Gastroesophageal sphincter (tissue), 4 donors: ENCODE data around the gene ADAMTS12. TPM values are rescaled to one million over a fixed set of nuclear protein-coding genes. Genes with fewer than 3 reads are reported as not detected.

Experiments
- ATAC-seq: fragments of 150-250 bp; one replicate; pipeline ENCODE4 v1.9.1; 2016; ENCODE audit warnings: mild to moderate bottlenecking, moderate library complexity
- H3K27ac ChIP-seq, 4 donors: fragments of 200-600 bp; sonication (generic) in 3 of 4; 1 replicate in 3 of 4; 2 replicates in 1 of 4; pipeline ENCODE4 v1.5.1; 2016 to 2019
- H3K27me3 ChIP-seq: fragments of 200-600 bp; sonication (generic); one replicate; pipeline ENCODE4 v1.5.1; 2019
- H3K36me3 ChIP-seq, 2 donors: fragments of 200-600 bp; sonication (generic); one replicate each; pipeline ENCODE4 v1.5.1; 2019; ENCODE audit warnings: control low read depth in 1 of 2
- H3K4me1 ChIP-seq, 3 donors: fragments of 200-600 bp; sonication (generic); 1 replicate in 2 of 3; 2 replicates in 1 of 3; pipeline ENCODE4 v1.5.1; 2016 to 2019; ENCODE audit warnings: control low read depth in 2 of 3
- H3K4me3 ChIP-seq, 2 donors: fragments of 200-600 bp; sonication (generic); one replicate each; pipeline ENCODE4 v1.5.1; 2019; ENCODE audit warnings: mild to moderate bottlenecking in 1 of 2, moderate library complexity in 1 of 2
- H3K9me3 ChIP-seq, 3 donors: fragments of 200-600 bp; sonication (generic); one replicate each; pipeline ENCODE4 v1.5.1; 2017 to 2019; ENCODE audit warnings: control low read depth in 2 of 3
- CTCF ChIP-seq, 4 experiments: fragments of 200-600 bp in 2 of 4; fragments of 450-650 bp in 2 of 4; sonication (generic) in 1 of 4; IDR thresholded peaks; one replicate each; pipeline ENCODE4 v1.5.1; 2017 to 2019; ENCODE audit warnings: antibody characterized with exemption in 4 of 4, mild to moderate bottlenecking in 2 of 4, moderate library complexity in 2 of 4
- EP300 ChIP-seq: sonication (generic); formaldehyde crosslinking; IDR thresholded peaks from one replicate; pipeline ENCODE4 v1.6.1; 2017; ENCODE audit warnings: antibody characterized with exemption, mild to moderate bottlenecking
- POLR2A ChIP-seq, 2 donors: fragments of 450-650 bp; IDR thresholded peaks; one replicate each; pipeline ENCODE4 v1.6.1; 2017; ENCODE audit warnings: antibody characterized with exemption in 2 of 2, mild to moderate bottlenecking in 2 of 2, moderate library complexity in 1 of 2
- POLR2AphosphoS5 ChIP-seq: sonication (generic); formaldehyde crosslinking; IDR thresholded peaks from one replicate; pipeline ENCODE4 v1.6.1; 2017; ENCODE audit warnings: antibody characterized with exemption
- WGBS, 2 donors: methylation state at CpG; one replicate each; pipeline ENCODE4 v1.1.5; 2018; ENCODE audit warnings: low coverage in 1 of 2; 5-methylcytosine and 5-hydroxymethylcytosine counted together
- total RNA-seq, 4 donors: library from RNA; depleted of rRNA; stranded (reverse); fragments of >200 nt; gene quantifications; one replicate each; pipeline ENCODE4 v1.1.0, GENCODE V29; 2016

The ADAMTS12 gene
- total RNA-seq, 4 donors from 2014 or later = 2.6 to 6.5 (median 5.2) TPM

DNA sequence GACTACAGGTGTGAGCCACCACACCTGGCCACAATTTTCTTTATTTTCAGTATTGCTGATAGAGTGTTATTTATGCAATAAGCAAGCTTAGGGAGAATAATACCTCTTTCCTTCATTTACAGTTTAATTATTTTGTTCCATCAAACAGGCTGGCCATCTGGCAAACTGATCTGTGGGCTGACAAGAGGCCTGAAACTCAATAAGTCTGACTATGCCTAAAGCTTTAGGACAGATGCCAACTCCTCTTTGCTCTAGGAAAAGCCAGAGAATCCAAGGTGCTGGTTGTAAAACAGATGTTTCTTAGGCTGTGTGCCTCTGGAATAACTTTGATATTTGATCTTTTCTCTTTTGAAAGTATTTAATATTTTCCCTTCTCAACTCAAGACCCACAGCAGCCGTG, 352.6 kb downstream of the ADAMTS12 start:
- Histone ChIP-seq H3K27ac (no peak overlapping the region), H3K4me3 (no peak overlapping the region), H3K36me3 (peaks cover 0 to 6% of the 10 kb centered on the region in 2 donors), H3K9me3 (no peaks in the 10 kb centered on the region), H3K27me3 (no peaks in the 10 kb centered on the region), H3K4me1 (peaks cover 0 to 12% (median 0%) of the 10 kb centered on the region in 3 donors)
- WGBS, 2 donors = 83 to 100% methylated on average over 1 of the region's 1 CpG
- no peak for TF ChIP-seq POLR2A (IDR thresholded peaks at IDR 0.05)
- no peak for TF ChIP-seq EP300
- TF ChIP-seq POLR2AphosphoS5 = no peak
- no peak for TF ChIP-seq CTCF (IDR thresholded peaks at IDR 0.05)
- ATAC-seq = no peak

GRCh38 chr5:33538201-33538600, 353.6 kb downstream of the ADAMTS12 start:
- no peak overlapping the region for H3K27ac ChIP-seq
- no peaks in the 10 kb centered on the region for H3K9me3 ChIP-seq
- H3K27me3 ChIP-seq = no peaks in the 10 kb centered on the region
- no peak overlapping the region for H3K4me3 ChIP-seq
- TF ChIP-seq EP300 (no peak), CTCF (IDR thresholded peaks at IDR 0.05) (no peak), POLR2AphosphoS5 (no peak), POLR2A (IDR thresholded peaks at IDR 0.05) (no peak)
- ATAC-seq = no peak
- peaks cover 0 to 12% of the 10 kb centered on the region in 2 donors for H3K36me3 ChIP-seq
- 100% methylated on average over 1 to 2 of the region's 2 CpGs for WGBS, 2 donors
- H3K4me1 ChIP-seq = peaks cover 0 to 12% (median 0%) of the 10 kb centered on the region in 3 donors

- Histone ChIP-seq H3K27me3 (no peaks in the 10 kb centered on the region), H3K27ac (no peak overlapping the region), H3K9me3 (no peaks in the 10 kb centered on the region), H3K4me3 (no peak overlapping the region), H3K4me1 (peaks cover 0 to 12% (median 0%) of the 10 kb centered on the region in 3 donors), H3K36me3 (peaks cover 0 to 12% of the 10 kb centered on the region in 2 donors)
- ATAC-seq = no peak
- 50% methylated on average over 1 of the region's 1 CpG; no CpG with 5 or more reads in 1 of the 2 donors for WGBS, 2 donors
- TF ChIP-seq CTCF (IDR thresholded peaks at IDR 0.05) (peak in 1 of 4 experiments; percentile 2), EP300 (no peak), POLR2A (IDR thresholded peaks at IDR 0.05) (no peak)
Observed at GRCh38 chr5:33537240-33537639, 354.6 kb downstream of the ADAMTS12 start.

GRCh38 chr5:33536802-33537201, 355.0 kb downstream of the ADAMTS12 start:
- peaks cover 0 to 12% of the 10 kb centered on the region in 2 donors for H3K36me3 ChIP-seq
- H3K27ac ChIP-seq = no peak overlapping the region
- 40 to 47% methylated on average over 1 of the region's 1 CpG for WGBS, 2 donors
- H3K4me3 ChIP-seq = no peak overlapping the region
- peaks cover 0 to 12% (median 0%) of the 10 kb centered on the region in 3 donors for H3K4me1 ChIP-seq
- H3K9me3 ChIP-seq = no peaks in the 10 kb centered on the region
- TF ChIP-seq CTCF (IDR thresholded peaks at IDR 0.05) (no peak), POLR2AphosphoS5 (no peak), POLR2A (IDR thresholded peaks at IDR 0.05) (no peak), EP300 (no peak)
- no peak for ATAC-seq
- no peaks in the 10 kb centered on the region for H3K27me3 ChIP-seq

- Histone ChIP-seq H3K36me3 (peaks cover 0 to 12% of the 10 kb centered on the region in 2 donors), H3K27me3 (no peaks in the 10 kb centered on the region), H3K4me3 (no peak overlapping the region), H3K4me1 (peaks cover 0 to 7% (median 0%) of the 10 kb centered on the region in 3 donors), H3K9me3 (no peaks in the 10 kb centered on the region), H3K27ac (no peak overlapping the region)
- TF ChIP-seq EP300 (no peak), POLR2AphosphoS5 (no peak), POLR2A (IDR thresholded peaks at IDR 0.05) (no peak), CTCF (IDR thresholded peaks at IDR 0.05) (no peak)
- WGBS, 2 donors = 54 to 80% methylated on average over 2 to 3 of the region's 4 CpGs
- ATAC-seq = no peak
Observed at GRCh38 chr5:33531824-33532223, 360.0 kb downstream of the ADAMTS12 start.
